ENCODE results near the gene CCR5AS.
"Not testable (repeated sequence)": the region's sequence is repeated elsewhere in the genome, so short reads cannot be mapped to it uniquely, and the experiment has no call there.

Gene CCR5AS

GRCh38 chr3:46400846-46401245, 6.0 kb downstream of the CCR5AS start:
- no peak for DNase-seq

GRCh38 chr3:46400000-46400734, 6.7 kb downstream of the CCR5AS start:
- peak; percentile 88 for DNase-seq

- DNase-seq, result peak; percentile 21
Measured at GRCh38 chr3:46399557-46399956, 7.3 kb downstream of the CCR5AS start.

GRCh38 chr3:46399098-46399497, 7.8 kb downstream of the CCR5AS start:
- no peak for DNase-seq

- DNase-seq, result no peak
Measured at GRCh38 chr3:46398186-46398955, 8.5 kb downstream of the CCR5AS start.

- DNase-seq, result no peak
Measured at GRCh38 chr3:46397111-46397510, 9.8 kb downstream of the CCR5AS start.

- DNase-seq, result no peak
Measured at GRCh38 chr3:46395766-46396530, 10.9 kb downstream of the CCR5AS start.

- DNase-seq, result no peak
Measured at GRCh38 chr3:46395210-46395661, 11.6 kb downstream of the CCR5AS start.

GRCh38 chr3:46393554-46394434, 13.1 kb downstream of the CCR5AS start:
- no peak for DNase-seq

GRCh38 chr3:46393011-46393410, 13.9 kb downstream of the CCR5AS start:
- no peak for DNase-seq

- DNase-seq, result not testable (repeated sequence)
Measured at GRCh38 chr3:46391526-46391925, 15.3 kb downstream of the CCR5AS start.

- no peak for DNase-seq
Measured at GRCh38 chr3:46389306-46389705, 17.6 kb downstream of the CCR5AS start.

- DNase-seq, result not testable (repeated sequence)
Measured at GRCh38 chr3:46388847-46389246, 18.0 kb downstream of the CCR5AS start.

GRCh38 chr3:46386205-46386604, 20.7 kb downstream of the CCR5AS start:
- DNase-seq, result no peak

GRCh38 chr3:46383951-46384330, 22.9 kb downstream of the CCR5AS start:
- no peak for DNase-seq

GRCh38 chr3:46383211-46383950, 23.5 kb downstream of the CCR5AS start:
- no peak for DNase-seq

- DNase-seq, result no peak
Measured at GRCh38 chr3:46381625-46382024, 25.2 kb downstream of the CCR5AS start.

GRCh38 chr3:46380471-46381221, 26.2 kb downstream of the CCR5AS start:
- DNase-seq, result no peak

GRCh38 chr3:46378426-46378942, 28.4 kb downstream of the CCR5AS start:
- DNase-seq, result peak; percentile 34

- no peak for DNase-seq
Measured at GRCh38 chr3:46375814-46376213, 31.1 kb downstream of the CCR5AS start.

GRCh38 chr3:46375218-46375617, 31.6 kb downstream of the CCR5AS start:
- no peak for DNase-seq

Data from fibroblast of upper back skin (primary cell).